ENCODE data around the gene IGSF3.

GRCh38 chr1:116579259-116579875 is 88.2 kb downstream of the IGSF3 start:
- no peak for TF ChIP-seq CREB1 (CRISPR knock-in tag; IDR thresholded peaks at IDR 0.05; ENCODE audit: low read depth)
- TF ChIP-seq CTCF (conservative IDR thresholded peaks at IDR 0.05; ENCODE audit: low read depth in 2 of 2) = no peak
- TF ChIP-seq EZH2 (IDR thresholded peaks at IDR 0.05; ENCODE audit: low read depth, unreplicated experiment) = no peak
